ENCODE results near the gene MILR1.
A peak's percentile ranks its signal among the peaks of the same experiment; 100 is the strongest.
"Not testable (repeated sequence)": the region's sequence is repeated elsewhere in the genome, so short reads cannot be mapped to it uniquely, and the experiment has no call there.

MILR1 gene

GRCh38 chr17:64488301-64488700 lies 39.4 kb downstream of the MILR1 start:
- TF ChIP-seq, protein P1, sequence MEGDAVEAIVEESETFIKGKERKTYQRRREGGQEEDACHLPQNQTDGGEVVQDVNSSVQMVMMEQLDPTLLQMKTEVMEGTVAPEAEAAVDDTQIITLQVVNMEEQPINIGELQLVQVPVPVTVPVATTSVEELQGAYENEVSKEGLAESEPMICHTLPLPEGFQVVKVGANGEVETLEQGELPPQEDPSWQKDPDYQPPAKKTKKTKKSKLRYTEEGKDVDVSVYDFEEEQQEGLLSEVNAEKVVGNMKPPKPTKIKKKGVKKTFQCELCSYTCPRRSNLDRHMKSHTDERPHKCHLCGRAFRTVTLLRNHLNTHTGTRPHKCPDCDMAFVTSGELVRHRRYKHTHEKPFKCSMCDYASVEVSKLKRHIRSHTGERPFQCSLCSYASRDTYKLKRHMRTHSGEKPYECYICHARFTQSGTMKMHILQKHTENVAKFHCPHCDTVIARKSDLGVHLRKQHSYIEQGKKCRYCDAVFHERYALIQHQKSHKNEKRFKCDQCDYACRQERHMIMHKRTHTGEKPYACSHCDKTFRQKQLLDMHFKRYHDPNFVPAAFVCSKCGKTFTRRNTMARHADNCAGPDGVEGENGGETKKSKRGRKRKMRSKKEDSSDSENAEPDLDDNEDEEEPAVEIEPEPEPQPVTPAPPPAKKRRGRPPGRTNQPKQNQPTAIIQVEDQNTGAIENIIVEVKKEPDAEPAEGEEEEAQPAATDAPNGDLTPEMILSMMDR (IDR thresholded peaks at IDR 0.05; ENCODE audit: insufficient read depth, low read length, poor library complexity, severe bottlenecking), result no peak
- Histone ChIP-seq H3K4me3 (replicated peaks; ENCODE audit: low read depth, low read length) (no peak overlapping the region), H3K27me3 (replicated peaks; ENCODE audit: control insufficient read depth, insufficient read depth, low read length) (no peaks in the 10 kb centered on the region), H3K36me3 (ENCODE audit: control insufficient read depth, insufficient read depth, low read length) (peaks cover 11% of the 10 kb centered on the region)
- DNase-seq (ENCODE audit: extremely low read depth, insufficient read length), result no peak

DNA sequence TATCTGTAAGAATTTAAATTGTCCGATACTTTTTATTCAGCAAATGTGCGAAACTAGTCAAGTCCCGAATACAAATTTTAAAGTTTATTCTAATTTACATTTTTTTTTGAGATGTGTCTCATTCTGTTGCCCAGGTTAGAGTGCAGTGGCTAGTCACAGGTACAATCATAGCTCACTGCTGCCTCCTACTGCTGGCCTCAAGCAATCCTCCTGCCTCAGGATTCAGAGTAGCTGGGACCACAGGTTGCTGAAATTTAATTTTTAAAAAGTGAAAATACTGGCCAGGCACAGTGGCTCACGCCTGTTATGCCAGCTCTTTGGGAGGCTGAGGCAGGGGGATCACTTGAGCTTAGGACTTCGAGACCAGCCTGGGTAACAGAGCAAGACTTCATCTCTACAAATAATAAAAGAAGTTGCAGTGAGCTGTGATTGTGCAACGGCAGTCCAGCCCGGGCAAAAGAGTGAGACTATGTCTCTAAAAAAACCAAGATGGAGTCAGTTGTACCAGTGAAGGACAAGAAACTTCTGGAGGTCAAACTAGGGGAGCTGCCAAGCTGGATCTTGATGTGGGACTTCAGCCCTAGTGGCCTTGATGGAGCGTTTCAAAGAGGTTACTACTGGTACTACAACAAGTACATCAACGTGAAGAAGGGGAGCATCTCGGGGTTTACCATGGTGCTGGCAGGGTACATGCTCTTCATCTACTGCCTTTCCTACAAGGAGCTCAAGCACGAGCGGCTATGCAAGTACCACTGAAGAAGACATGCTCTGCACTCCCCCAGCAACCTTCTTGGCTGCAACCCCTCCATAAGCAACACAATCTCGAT lies 42.3 kb downstream of the MILR1 start:
- Histone ChIP-seq H3K4me3 (replicated peaks; ENCODE audit: low read depth, low read length) (no peak overlapping the region), H3K36me3 (ENCODE audit: control insufficient read depth, insufficient read depth, low read length) (peaks cover 8% of the 10 kb centered on the region), H3K27me3 (replicated peaks; ENCODE audit: control insufficient read depth, insufficient read depth, low read length) (no peaks in the 10 kb centered on the region)
- DNase-seq (ENCODE audit: extremely low read depth, insufficient read length), result no peak
- TF ChIP-seq, protein P1 (IDR thresholded peaks at IDR 0.05; ENCODE audit: insufficient read depth, low read length, poor library complexity, severe bottlenecking), result peak; percentile 66

- Histone ChIP-seq H3K27me3 (replicated peaks; ENCODE audit: control insufficient read depth, insufficient read depth, low read length) (no peaks in the 10 kb centered on the region), H3K4me3 (replicated peaks; ENCODE audit: low read depth, low read length) (no peak overlapping the region), H3K36me3 (ENCODE audit: control insufficient read depth, insufficient read depth, low read length) (peaks cover 8% of the 10 kb centered on the region)
- no peak for DNase-seq (ENCODE audit: extremely low read depth, insufficient read length)
- TF ChIP-seq, protein P1 (IDR thresholded peaks at IDR 0.05; ENCODE audit: insufficient read depth, low read length, poor library complexity, severe bottlenecking), result no peak
These were observed 43.1 kb downstream of the MILR1 start for GRCh38 chr17:64491994-64492393.

GRCh38 chr17:64492481-64493109 lies 43.7 kb downstream of the MILR1 start:
- TF ChIP-seq, protein P1 (IDR thresholded peaks at IDR 0.05; ENCODE audit: insufficient read depth, low read length, poor library complexity, severe bottlenecking), result peak; percentile 32
- no peak for DNase-seq (ENCODE audit: extremely low read depth, insufficient read length)
- no peak overlapping the region for H3K4me3 ChIP-seq (replicated peaks; ENCODE audit: low read depth, low read length)
- H3K36me3 ChIP-seq (ENCODE audit: control insufficient read depth, insufficient read depth, low read length), result peaks cover 8% of the 10 kb centered on the region
- no peaks in the 10 kb centered on the region for H3K27me3 ChIP-seq (replicated peaks; ENCODE audit: control insufficient read depth, insufficient read depth, low read length)

GRCh38 chr17:64494121-64494520 lies 45.2 kb downstream of the MILR1 start:
- TF ChIP-seq, protein P1 (IDR thresholded peaks at IDR 0.05; ENCODE audit: insufficient read depth, low read length, poor library complexity, severe bottlenecking), result no peak
- no peaks in the 10 kb centered on the region for H3K27me3 ChIP-seq (replicated peaks; ENCODE audit: control insufficient read depth, insufficient read depth, low read length)
- H3K36me3 ChIP-seq (ENCODE audit: control insufficient read depth, insufficient read depth, low read length), result peaks cover 8% of the 10 kb centered on the region
- H3K4me3 ChIP-seq (replicated peaks; ENCODE audit: low read depth, low read length), result peak overlapping the region; percentile 27; the same call in 1 of the 2 replicates
- DNase-seq (ENCODE audit: extremely low read depth, insufficient read length), result no peak

DNA sequence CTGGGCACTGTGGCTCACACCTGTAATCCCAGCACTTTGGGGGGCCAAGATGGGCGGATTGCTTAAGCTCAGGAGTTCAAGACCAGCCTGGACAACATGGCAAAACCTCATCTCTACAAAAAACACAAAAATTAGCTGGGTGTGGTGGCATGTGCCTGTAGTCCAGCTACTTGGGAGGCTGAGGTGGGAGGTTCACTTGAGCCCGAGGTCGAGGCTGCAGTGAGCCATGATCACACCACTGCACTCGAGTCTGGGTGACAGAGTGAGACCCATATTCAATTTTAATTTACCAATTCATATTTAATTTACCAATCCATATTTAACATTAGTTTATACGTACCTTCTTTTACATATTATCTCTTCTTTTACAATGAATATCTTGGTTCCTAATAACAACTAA lies 46.4 kb downstream of the MILR1 start:
- DNase-seq (ENCODE audit: extremely low read depth, insufficient read length); H3K27me3 ChIP-seq (replicated peaks; ENCODE audit: control insufficient read depth, insufficient read depth, low read length); H3K36me3 ChIP-seq (ENCODE audit: control insufficient read depth, insufficient read depth, low read length): not testable (repeated sequence)
- peak overlapping the region; percentile 72 for H3K4me3 ChIP-seq (replicated peaks; ENCODE audit: low read depth, low read length)
